PC-3 (cell line): ENCODE measurements around the gene HPX. TPM values are rescaled to one million over a fixed set of nuclear protein-coding genes. Genes with fewer than 3 reads are reported as not detected.
A peak's percentile ranks its signal among the peaks of the same experiment; 100 is the strongest.

ENCODE experiments used
- ATAC-seq: fragments of 200-7000 bp; cut with Tn5 transposase; 2 replicates; pipeline ENCODE4 v1.9.1; 2020; ENCODE audit warnings: mild to moderate bottlenecking, moderate library complexity
- BruUV-seq: library from RNA; stranded (reverse); fragments of 400-500 nt; replicated peaks from 2 replicates; lab custom pipeline; 2021; lab: Mats Ljungman, UMichigan
- CTCF ChIA-PET: fragments of 300-600 bp; sonication (Branson Sonifier 250); formaldehyde crosslinking; loops from one replicate; lab custom pipeline; 2022; ENCODE audit warnings: antibody characterized with exemption; lab: Charles Lee
- POLR2A ChIA-PET: fragments of 300-600 bp; sonication (Branson Sonifier 250); formaldehyde crosslinking; loops from one replicate; lab custom pipeline; 2022; ENCODE audit warnings: antibody characterized with exemption; ENCODE audit not compliant: unreplicated experiment; lab: Charles Lee
- DNase-seq: peaks from one replicate; pipeline ENCODE4 v3.0.0-alpha.2; 2015
- H2AFZ ChIP-seq: fragments of 300-600 bp; sonication (generic); 2 replicates; pipeline ENCODE4 v1.6.0; 2016; ENCODE audit warnings: antibody characterized with exemption, low read length
- H3F3A ChIP-seq: fragments of 300-600 bp; sonication (generic); one replicate; pipeline ENCODE4 v1.6.0; 2017; ENCODE audit warnings: antibody characterized with exemption, low read length, control low read depth, mild to moderate bottlenecking; ENCODE audit not compliant: unreplicated experiment
- H3K27ac ChIP-seq: fragments of 300-600 bp; sonication (generic); 2 replicates; pipeline ENCODE4 v1.5.1; 2016; ENCODE audit warnings: mild to moderate bottlenecking, low read length
- H3K27me3 ChIP-seq: fragments of 300-600 bp; sonication (generic); 2 replicates; pipeline ENCODE4 v1.6.1; 2016; ENCODE audit warnings: low read length, mixed read lengths
- H3K36me3 ChIP-seq: fragments of 300-600 bp; sonication (generic); 2 replicates; pipeline ENCODE4 v1.6.1; 2016; ENCODE audit warnings: low read depth, mixed run types, low read length, mixed read lengths
- H3K4me1 ChIP-seq: fragments of 300-600 bp; sonication (generic); 2 replicates; pipeline ENCODE4 v1.5.1; 2016; ENCODE audit warnings: low read length; ENCODE audit not compliant: insufficient read depth
- H3K4me2 ChIP-seq: fragments of 300-600 bp; sonication (generic); 2 replicates; pipeline ENCODE4 v1.6.0; 2016; ENCODE audit warnings: low read length
- H3K4me3 ChIP-seq: fragments of 300-600 bp; sonication (generic); 2 replicates; pipeline ENCODE4 v1.5.1; 2016; ENCODE audit warnings: mild to moderate bottlenecking, low read length, mixed read lengths
- H3K79me2 ChIP-seq: fragments of 300-600 bp; sonication (generic); 2 replicates; pipeline ENCODE4 v1.6.1; 2017; ENCODE audit warnings: low read length, mixed read lengths
- H3K9ac ChIP-seq: fragments of 300-600 bp; sonication (generic); 2 replicates; pipeline ENCODE4 v1.6.0; 2016; ENCODE audit warnings: mild to moderate bottlenecking, low read length
- H3K9me2 ChIP-seq: fragments of 300-600 bp; sonication (generic); replicated peaks from 2 replicates; pipeline ENCODE4 v1.6.1; 2016; ENCODE audit warnings: mixed run types, low read length, mixed read lengths
- H3K9me3 ChIP-seq: fragments of 300-600 bp; sonication (generic); 2 replicates; pipeline ENCODE4 v1.6.1; 2016; ENCODE audit warnings: low read length, mixed read lengths
- H4K20me1 ChIP-seq: fragments of 300-600 bp; sonication (generic); 2 replicates; pipeline ENCODE4 v1.6.1; 2016; ENCODE audit warnings: low read length, mixed read lengths
- EZH2 ChIP-seq: fragments of 300-600 bp; sonication (generic); IDR thresholded peaks from one replicate; pipeline ENCODE4 v1.6.1; 2017; ENCODE audit warnings: antibody characterized with exemption, mild to moderate bottlenecking, low read length; ENCODE audit not compliant: unreplicated experiment
- EZH2phosphoT487 ChIP-seq: fragments of 300-600 bp; sonication (generic); IDR thresholded peaks from 2 replicates; pipeline ENCODE4 v1.6.1; 2018; ENCODE audit warnings: mild to moderate bottlenecking, antibody characterized with exemption, low read length, borderline replicate concordance
- intact Hi-C: fragments of 100-400 bp; cut with micrococcal nuclease; formaldehyde crosslinking; loops from 2 replicates; pipeline ENCODE4 v1.9.0; 2023
- total RNA-seq: library from RNA; depleted of rRNA; stranded (reverse); fragments of >200 nt; gene quantifications from 2 replicates; pipeline ENCODE4 v1.2.3, GENCODE V29; 2014
- TF ChIP-seq, protein P1 (sequence below): fragments of 300-600 bp; sonication (generic); conservative IDR thresholded peaks from 2 replicates; pipeline ENCODE4 v1.5.1; 2017; ENCODE audit warnings: antibody characterized with exemption, low read depth, mild to moderate bottlenecking, low read length

The HPX gene
- total RNA-seq, 1 experiment from 2014 or later = 1.6 TPM

DNA sequence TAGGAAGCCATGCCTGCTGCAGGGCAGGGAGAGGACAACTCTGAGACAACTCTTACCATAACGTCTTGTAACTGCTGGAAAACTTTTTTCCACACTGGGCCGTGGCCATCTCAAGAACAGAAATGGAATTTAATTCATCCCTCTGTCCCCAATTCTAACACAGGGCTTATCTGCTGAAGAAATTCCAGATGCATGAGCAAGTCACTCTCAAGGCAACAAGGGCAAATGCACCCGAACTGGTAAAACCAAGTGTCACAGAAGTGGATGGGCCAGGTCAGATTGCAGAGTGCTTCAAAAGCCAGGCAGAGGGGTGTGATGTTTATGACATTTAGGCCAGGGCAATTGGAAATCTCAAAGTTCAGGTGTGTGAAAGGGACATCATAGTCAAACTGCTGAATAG, 43.2 kb downstream of the HPX start:
- H3K27ac ChIP-seq = no peak overlapping the region
- peaks cover 10% of the 10 kb centered on the region for H3K4me1 ChIP-seq
- ATAC-seq = peak; percentile 45
- H3K9me3 ChIP-seq = no peaks in the 10 kb centered on the region
- no TSS peak for BruUV-seq
- TF ChIP-seq EZH2 (no peak), EZH2phosphoT487 (no peak)
- TF ChIP-seq, protein P1, sequence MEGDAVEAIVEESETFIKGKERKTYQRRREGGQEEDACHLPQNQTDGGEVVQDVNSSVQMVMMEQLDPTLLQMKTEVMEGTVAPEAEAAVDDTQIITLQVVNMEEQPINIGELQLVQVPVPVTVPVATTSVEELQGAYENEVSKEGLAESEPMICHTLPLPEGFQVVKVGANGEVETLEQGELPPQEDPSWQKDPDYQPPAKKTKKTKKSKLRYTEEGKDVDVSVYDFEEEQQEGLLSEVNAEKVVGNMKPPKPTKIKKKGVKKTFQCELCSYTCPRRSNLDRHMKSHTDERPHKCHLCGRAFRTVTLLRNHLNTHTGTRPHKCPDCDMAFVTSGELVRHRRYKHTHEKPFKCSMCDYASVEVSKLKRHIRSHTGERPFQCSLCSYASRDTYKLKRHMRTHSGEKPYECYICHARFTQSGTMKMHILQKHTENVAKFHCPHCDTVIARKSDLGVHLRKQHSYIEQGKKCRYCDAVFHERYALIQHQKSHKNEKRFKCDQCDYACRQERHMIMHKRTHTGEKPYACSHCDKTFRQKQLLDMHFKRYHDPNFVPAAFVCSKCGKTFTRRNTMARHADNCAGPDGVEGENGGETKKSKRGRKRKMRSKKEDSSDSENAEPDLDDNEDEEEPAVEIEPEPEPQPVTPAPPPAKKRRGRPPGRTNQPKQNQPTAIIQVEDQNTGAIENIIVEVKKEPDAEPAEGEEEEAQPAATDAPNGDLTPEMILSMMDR = no peak
- H3K9me2 ChIP-seq = no peaks in the 10 kb centered on the region
- no peak overlapping the region for H3K9ac ChIP-seq
- H3K27me3 ChIP-seq = no peaks in the 10 kb centered on the region
- CTCF ChIA-PET = no interaction called here
- POLR2A ChIA-PET = no interaction called here
- H2AFZ ChIP-seq = no peak overlapping the region
- H3K36me3 ChIP-seq = no peaks in the 10 kb centered on the region
- H3K4me2 ChIP-seq = no peak overlapping the region
- H3K79me2 ChIP-seq = no peaks in the 10 kb centered on the region
- DNase-seq = peak; percentile 46
- H3F3A ChIP-seq = no peaks in the 10 kb centered on the region
- intact Hi-C loops = no loop called here
- no peaks in the 10 kb centered on the region for H4K20me1 ChIP-seq
- no peak overlapping the region for H3K4me3 ChIP-seq

DNA sequence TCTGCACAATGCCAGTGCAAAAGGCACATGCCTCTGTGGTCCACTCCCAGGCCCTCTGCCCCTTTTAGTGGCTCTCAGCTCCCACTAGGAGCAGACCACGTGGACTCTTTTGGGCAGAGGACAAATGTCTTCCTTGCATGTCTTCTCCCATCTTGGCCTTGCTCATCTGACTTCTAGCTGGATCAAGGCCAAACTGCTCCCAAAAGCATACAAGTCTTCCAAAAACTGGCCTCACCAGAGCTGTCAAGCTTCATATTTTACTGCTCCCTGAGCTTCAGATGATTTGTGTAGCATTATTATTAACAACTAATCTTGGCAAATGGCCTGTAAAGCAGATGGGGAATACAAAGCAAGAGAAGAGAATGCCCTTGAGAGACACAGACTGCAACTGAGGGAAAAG, 43.6 kb downstream of the HPX start:
- intact Hi-C loops = no loop called here
- H3K27me3 ChIP-seq = no peaks in the 10 kb centered on the region
- H3K4me1 ChIP-seq = peaks cover 10% of the 10 kb centered on the region
- no peaks in the 10 kb centered on the region for H3K36me3 ChIP-seq
- H3K4me2 ChIP-seq = no peak overlapping the region
- ChIA-PET CTCF (no interaction called here), POLR2A (no interaction called here)
- no peaks in the 10 kb centered on the region for H3F3A ChIP-seq
- TF ChIP-seq, protein P1 = no peak
- no peak for TF ChIP-seq EZH2
- no peak for TF ChIP-seq EZH2phosphoT487
- H3K27ac ChIP-seq = no peak overlapping the region
- no peak for ATAC-seq
- H2AFZ ChIP-seq = no peak overlapping the region
- no peak overlapping the region for H3K9ac ChIP-seq
- DNase-seq = no peak
- H3K9me3 ChIP-seq = no peaks in the 10 kb centered on the region
- BruUV-seq = no TSS peak
- H3K4me3 ChIP-seq = no peak overlapping the region
- H3K79me2 ChIP-seq = no peaks in the 10 kb centered on the region
- no peaks in the 10 kb centered on the region for H3K9me2 ChIP-seq
- H4K20me1 ChIP-seq = no peaks in the 10 kb centered on the region

DNA sequence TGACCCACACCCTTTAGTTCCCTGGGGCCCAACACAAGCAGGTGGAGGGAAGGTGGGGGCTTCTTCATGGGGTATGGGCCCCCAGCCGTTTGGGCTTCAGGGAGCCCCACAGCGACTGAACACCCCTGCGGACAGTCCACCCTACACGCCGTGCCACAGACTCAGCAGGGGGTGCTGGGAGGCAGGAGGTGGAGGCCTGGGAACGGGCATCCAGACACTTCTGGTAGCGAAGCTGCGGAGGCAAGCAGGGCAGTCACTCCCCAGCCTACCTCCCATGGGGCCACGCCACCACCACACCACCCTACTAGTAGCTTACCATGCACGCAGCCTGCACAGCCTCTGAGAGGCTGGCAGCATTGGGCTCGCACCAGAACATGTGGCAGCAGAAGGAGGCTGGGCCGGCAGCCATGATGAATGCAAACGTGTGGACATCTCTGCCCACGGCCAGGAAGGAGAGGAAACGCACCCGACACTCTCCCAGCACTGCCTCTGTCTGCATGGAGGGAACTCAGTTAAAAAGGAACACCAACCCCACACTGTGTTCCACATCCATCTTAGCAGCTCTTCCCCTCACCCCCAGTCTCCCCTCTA, 45.2 kb downstream of the HPX start:
- no peak overlapping the region for H3K4me3 ChIP-seq
- intact Hi-C loops = no loop called here

More for the DNA sequence above, 45.2 kb downstream of the HPX start:
- Histone ChIP-seq H2AFZ (no peak overlapping the region), H3K9ac (no peak overlapping the region), H3K27me3 (no peaks in the 10 kb centered on the region), H3K36me3 (no peaks in the 10 kb centered on the region), H3K9me2 (no peaks in the 10 kb centered on the region), H4K20me1 (no peaks in the 10 kb centered on the region), H3K4me2 (no peak overlapping the region), H3K4me1 (peaks cover 15% of the 10 kb centered on the region), H3K9me3 (no peaks in the 10 kb centered on the region), H3F3A (no peaks in the 10 kb centered on the region), H3K79me2 (no peaks in the 10 kb centered on the region), H3K27ac (no peak overlapping the region)
- BruUV-seq = no TSS peak
- ATAC-seq = no peak
- ChIA-PET CTCF (no interaction called here), POLR2A (no interaction called here)
- DNase-seq = no peak
- TF ChIP-seq, protein P1 = no peak
- TF ChIP-seq EZH2phosphoT487 (no peak), EZH2 (no peak)
